Ascending aorta (tissue), 2 donors: ENCODE results near the gene TP53AIP1. TPM values are rescaled to one million over a fixed set of nuclear protein-coding genes. Genes with fewer than 3 reads are reported as not detected.
A peak's percentile ranks its signal among the peaks of the same experiment; 100 is the strongest.

Experiments used
- DNase-seq, 2 donors: peaks; one replicate each; pipeline ENCODE4 v3.0.0-alpha.2; 2019; ENCODE audit warnings: low spot score in 2 of 2
- H3K27ac ChIP-seq, 2 donors: fragments of 200-600 bp; sonication (generic); one replicate each; pipeline ENCODE4 v1.5.1; 2016 to 2017; ENCODE audit warnings: mild to moderate bottlenecking in 1 of 2
- H3K27me3 ChIP-seq: fragments of 200-600 bp; sonication (generic); one replicate; pipeline ENCODE4 v1.5.1; 2017
- H3K36me3 ChIP-seq, 2 donors: fragments of 200-600 bp; sonication (generic); one replicate each; pipeline ENCODE4 v1.5.1; 2016
- H3K4me1 ChIP-seq, 2 donors: fragments of 200-600 bp; sonication (generic); one replicate each; pipeline ENCODE4 v1.5.1; 2016 to 2017; ENCODE audit warnings: mild to moderate bottlenecking in 1 of 2
- H3K4me3 ChIP-seq, 2 donors: fragments of 200-600 bp; sonication (generic); one replicate each; pipeline ENCODE4 v1.5.1; 2016 to 2017; ENCODE audit warnings: mild to moderate bottlenecking in 1 of 2
- H3K9me3 ChIP-seq, 2 donors: fragments of 200-600 bp; sonication (generic); one replicate each; pipeline ENCODE4 v1.5.1; 2016
- CTCF ChIP-seq, 3 experiments: fragments of 200-600 bp in 2 of 3; fragments of 450-650 bp in 1 of 3; sonication (generic) in 2 of 3; IDR thresholded peaks; one replicate each; pipeline ENCODE4 v1.5.1; 2016 to 2019; ENCODE audit warnings: antibody characterized with exemption in 3 of 3, mild to moderate bottlenecking in 1 of 3, moderate library complexity in 1 of 3
- intact Hi-C: fragments of 100-400 bp; cut with DNase I; formaldehyde crosslinking; loops from one replicate; pipeline ENCODE4 v1.15.1; 2023
- total RNA-seq: library from RNA; depleted of rRNA; stranded (reverse); fragments of >200 nt; gene quantifications from one replicate; pipeline ENCODE4 v1.1.0, GENCODE V29; 2016

TP53AIP1 gene
- total RNA-seq, 1 donor from 2014 or later = not detected

DNA sequence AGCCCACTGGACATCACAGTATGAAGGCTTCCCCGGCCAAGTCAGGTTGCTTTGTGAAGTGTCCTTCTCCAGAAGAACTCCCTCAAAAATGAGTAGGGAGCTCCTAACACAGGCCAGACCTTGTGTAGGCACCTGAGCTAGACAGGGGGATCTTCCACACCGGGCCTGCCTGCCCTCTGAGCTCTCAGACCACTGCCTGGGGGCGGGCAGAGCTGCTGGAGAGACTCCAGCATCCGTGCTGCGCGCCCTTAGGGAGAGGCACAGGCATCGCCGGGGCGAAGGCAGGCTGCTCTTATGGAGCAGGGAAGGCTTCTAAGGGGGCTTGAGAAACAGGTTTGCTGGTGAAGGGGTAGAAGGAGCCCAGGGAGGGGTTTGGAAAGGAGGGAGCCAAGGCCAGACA is 47.1 kb downstream of the TP53AIP1 start:
- intact Hi-C loops = loop anchor here (10.0 kb wide), 2 partner anchors 249 to 371 kb away; no protein-coding TSS in a partner anchor
- no peak for TF ChIP-seq CTCF (IDR thresholded peaks at IDR 0.05)
- Histone ChIP-seq H3K27ac (no peak overlapping the region), H3K9me3 (no peaks in the 10 kb centered on the region), H3K27me3 (no peaks in the 10 kb centered on the region), H3K4me1 (peaks cover 5 to 12% of the 10 kb centered on the region in 2 donors), H3K4me3 (no peak overlapping the region), H3K36me3 (no peaks in the 10 kb centered on the region)
- DNase-seq = no peak

- H3K27ac ChIP-seq = no peak overlapping the region
- DNase-seq = no peak
- H3K4me3 ChIP-seq = no peak overlapping the region
Measured at GRCh38 chr11:128894685-128895084, 48.0 kb downstream of the TP53AIP1 start.

GRCh38 chr11:128894286-128894681 is 48.4 kb downstream of the TP53AIP1 start:
- Histone ChIP-seq H3K9me3 (no peaks in the 10 kb centered on the region), H3K4me3 (no peak overlapping the region), H3K36me3 (no peaks in the 10 kb centered on the region), H3K27me3 (no peaks in the 10 kb centered on the region), H3K4me1 (peaks cover 8 to 9% of the 10 kb centered on the region in 2 donors), H3K27ac (no peak overlapping the region)
- TF ChIP-seq CTCF (IDR thresholded peaks at IDR 0.05) = no peak
- intact Hi-C loops = loop anchor here (10.0 kb wide), 2 partner anchors 251 to 369 kb away; no protein-coding TSS in a partner anchor
- DNase-seq = no peak

More at GRCh38 chr11:128894685-128895084, 48.0 kb downstream of the TP53AIP1 start:
- no peaks in the 10 kb centered on the region for H3K36me3 ChIP-seq
- intact Hi-C loops = loop anchor here (10.0 kb wide), 2 partner anchors 250 to 370 kb away; no protein-coding TSS in a partner anchor
- H3K27me3 ChIP-seq = no peaks in the 10 kb centered on the region
- TF ChIP-seq CTCF (IDR thresholded peaks at IDR 0.05) = no peak
- no peaks in the 10 kb centered on the region for H3K9me3 ChIP-seq
- peaks cover 8 to 9% of the 10 kb centered on the region in 2 donors for H3K4me1 ChIP-seq

- Histone ChIP-seq H3K4me3 (no peak overlapping the region), H3K9me3 (no peaks in the 10 kb centered on the region), H3K27ac (peak overlapping the region in 1 of 2 donors; percentile 30), H3K27me3 (no peaks in the 10 kb centered on the region), H3K36me3 (no peaks in the 10 kb centered on the region), H3K4me1 (peaks cover 8 to 9% of the 10 kb centered on the region in 2 donors)
- DNase-seq = no peak
- TF ChIP-seq CTCF (IDR thresholded peaks at IDR 0.05) = no peak
- intact Hi-C loops = loop anchor here (10.0 kb wide), 2 partner anchors 251 to 369 kb away; no protein-coding TSS in a partner anchor
Measured at GRCh38 chr11:128893578-128894285, 48.9 kb downstream of the TP53AIP1 start.

DNA sequence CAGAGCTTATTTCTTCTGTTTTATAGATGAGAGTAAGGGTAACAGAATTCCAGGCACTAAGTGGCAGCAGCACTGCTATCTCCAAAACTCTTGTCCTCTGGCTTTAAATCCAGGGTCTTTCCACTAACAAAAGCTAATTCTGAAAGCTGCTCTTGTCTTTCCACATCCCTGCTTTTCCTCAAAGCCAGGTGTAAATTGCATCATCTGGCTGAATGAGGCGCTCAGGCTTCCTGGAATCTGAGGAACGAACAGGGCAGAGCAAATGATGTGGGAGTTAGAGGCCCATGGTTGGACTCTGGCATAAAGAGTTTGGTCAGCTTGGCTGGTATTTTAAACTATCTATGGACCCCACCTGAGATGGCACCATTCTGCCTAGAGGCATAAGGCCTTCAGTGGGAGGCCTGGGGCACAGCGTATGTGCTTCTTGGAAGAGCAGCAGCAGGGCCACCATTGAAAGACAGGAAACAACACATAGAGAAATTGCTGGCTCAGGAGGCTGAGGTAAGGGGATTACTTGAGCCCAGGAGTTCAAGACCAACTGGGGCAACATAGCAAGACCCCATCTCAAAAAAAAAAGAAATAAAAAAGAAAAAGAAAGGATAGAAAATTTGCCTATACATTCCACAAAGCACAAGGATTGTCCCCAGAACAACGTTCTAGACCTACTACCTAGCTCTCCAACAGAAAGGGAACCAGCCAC is 49.7 kb downstream of the TP53AIP1 start:
- Histone ChIP-seq H3K9me3 (no peaks in the 10 kb centered on the region), H3K27ac (peak overlapping the region in 1 of 2 donors; percentile 30), H3K27me3 (no peaks in the 10 kb centered on the region), H3K4me3 (no peak overlapping the region), H3K36me3 (no peaks in the 10 kb centered on the region), H3K4me1 (peaks cover 8 to 9% of the 10 kb centered on the region in 2 donors)
- no peak for TF ChIP-seq CTCF (IDR thresholded peaks at IDR 0.05)
- DNase-seq = no peak
- intact Hi-C loops = loop anchor here (10.0 kb wide), 2 partner anchors 252 to 368 kb away; no protein-coding TSS in a partner anchor
